ENCODE measurements around the gene NELL2.
"Not testable (repeated sequence)": the region's sequence is repeated elsewhere in the genome, so short reads cannot be mapped to it uniquely, and the experiment has no call there.

The NELL2 gene

DNA sequence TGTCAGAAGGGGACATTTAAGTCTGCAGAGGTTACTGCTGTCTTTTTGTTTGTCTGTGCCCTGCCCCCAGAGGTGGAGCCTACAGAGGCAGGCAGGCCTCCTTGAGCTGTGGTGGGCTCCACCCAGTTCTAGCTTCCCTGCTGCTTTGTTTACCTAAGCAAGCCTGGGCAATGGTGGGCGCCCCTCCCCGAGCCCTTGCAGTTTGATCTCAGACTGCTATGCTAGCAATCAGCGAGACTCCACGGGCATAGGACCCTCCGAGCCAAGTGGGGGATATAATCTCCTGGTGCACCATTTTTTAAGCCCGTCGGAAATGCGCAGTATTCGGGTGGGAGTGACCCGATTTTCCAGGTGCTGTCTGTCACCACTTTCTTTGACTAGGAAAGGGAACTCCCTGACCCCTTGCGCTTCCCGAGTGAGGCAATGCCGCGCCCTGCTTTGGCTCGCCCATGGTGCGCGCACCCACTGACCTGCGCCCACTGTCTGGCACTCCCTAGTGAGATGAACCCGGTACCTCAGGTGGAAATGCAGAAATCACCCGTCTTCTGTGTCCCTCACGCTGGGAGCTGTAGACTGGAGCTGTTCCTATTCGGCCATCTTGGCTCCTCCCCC is 189.2 kb downstream of the NELL2 start:
- not testable (repeated sequence) for DNase-seq

- no peak for DNase-seq
Measured at GRCh38 chr12:44677724-44678123, 198.4 kb downstream of the NELL2 start.

- no peak for DNase-seq
Measured at GRCh38 chr12:44674875-44675274, 201.2 kb downstream of the NELL2 start.

- DNase-seq, result no peak
Measured at GRCh38 chr12:44673811-44674210, 202.3 kb downstream of the NELL2 start.

DNA sequence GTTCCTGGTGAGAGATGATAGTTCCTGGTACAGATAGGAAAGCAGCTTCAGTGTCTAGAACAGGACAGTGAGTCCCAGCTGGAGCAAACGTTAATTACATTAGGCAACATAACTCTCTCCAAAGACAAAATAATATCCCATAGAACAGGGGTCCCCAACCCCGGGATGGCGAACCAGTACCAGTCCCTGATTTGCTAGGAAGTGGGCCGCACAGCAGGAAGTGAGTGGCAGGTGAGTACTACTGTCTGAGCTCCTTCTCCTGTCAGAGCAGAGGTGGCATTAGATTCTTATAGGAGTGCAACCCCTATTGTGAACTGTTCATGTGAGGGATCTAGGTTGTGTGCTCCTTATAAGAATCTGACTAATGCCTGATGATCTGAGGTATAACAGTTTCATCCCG is 204.1 kb downstream of the NELL2 start:
- no peak for DNase-seq

- no peak for DNase-seq
Measured at GRCh38 chr12:44668443-44668842, 207.7 kb downstream of the NELL2 start.

GRCh38 chr12:44667461-44667860 is 208.7 kb downstream of the NELL2 start:
- DNase-seq, result no peak

DNA sequence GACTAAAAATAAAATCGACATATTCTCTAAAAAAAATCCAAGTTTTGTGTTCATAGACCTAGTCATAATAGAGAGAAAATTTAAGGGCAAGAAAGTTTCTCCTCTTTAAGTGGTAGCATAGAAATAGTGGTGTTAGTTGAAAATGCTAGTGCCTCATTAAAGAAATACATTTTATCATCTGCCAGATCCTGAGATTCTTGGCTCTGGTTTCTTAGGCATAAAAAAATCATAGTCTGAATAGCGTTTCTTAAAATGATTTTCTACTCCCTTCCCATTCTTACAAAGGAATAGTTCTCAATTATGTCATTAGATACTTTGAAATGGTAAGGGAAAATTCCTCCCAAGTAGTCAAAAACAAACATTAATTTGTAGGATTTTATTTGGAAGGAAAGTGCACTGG is 212.8 kb downstream of the NELL2 start:
- DNase-seq, result no peak

GRCh38 chr12:44655846-44656245 is 220.3 kb downstream of the NELL2 start:
- DNase-seq, result no peak

- no peak for DNase-seq
Measured at GRCh38 chr12:44654646-44655639, 221.2 kb downstream of the NELL2 start.

GRCh38 chr12:44653861-44654527 is 222.1 kb downstream of the NELL2 start:
- no peak for DNase-seq

GRCh38 chr12:44649693-44650092 is 226.4 kb downstream of the NELL2 start:
- DNase-seq, result no peak

GRCh38 chr12:44647917-44648690 is 228.0 kb downstream of the NELL2 start:
- no peak for DNase-seq

GRCh38 chr12:44640427-44641190 is 235.5 kb downstream of the NELL2 start:
- no peak for DNase-seq

DNA sequence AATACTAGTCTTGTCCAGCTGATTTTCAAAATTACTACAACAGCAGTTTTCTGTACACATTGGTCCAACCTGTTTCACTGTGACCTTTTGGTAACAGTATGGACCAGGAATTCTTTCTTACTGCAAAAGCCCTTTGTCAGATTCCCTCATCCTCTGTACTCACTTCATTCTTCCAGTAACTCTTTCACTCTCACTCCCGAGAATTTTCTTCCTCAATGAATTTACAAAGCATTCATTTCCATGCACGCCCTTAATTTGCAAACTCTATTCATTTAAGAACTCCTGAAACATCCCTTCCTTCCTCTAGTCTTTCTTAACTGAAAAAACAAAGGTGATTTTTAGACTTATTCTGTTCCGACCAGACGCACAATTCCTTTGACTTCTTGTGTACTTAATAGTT is 238.2 kb downstream of the NELL2 start:
- DNase-seq, result no peak

DNA sequence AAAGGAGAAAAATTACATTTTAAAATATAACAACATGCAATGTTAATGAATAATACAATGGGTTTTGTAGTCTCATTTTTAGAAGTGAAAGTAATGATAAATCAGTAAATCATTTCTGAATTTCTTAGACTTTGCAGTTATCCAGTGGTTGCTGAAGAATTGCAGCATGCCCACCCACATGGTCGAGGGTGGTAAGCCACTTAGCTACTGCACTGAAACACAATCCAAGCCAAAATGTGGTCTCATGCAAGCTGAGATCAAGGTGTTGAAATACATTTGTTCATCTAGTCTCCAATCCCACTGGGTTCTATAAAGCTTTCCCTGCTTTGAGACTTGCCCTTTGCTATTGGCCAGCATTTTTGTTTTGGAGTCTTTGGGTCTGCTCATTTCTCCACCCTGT is 247.9 kb downstream of the NELL2 start:
- no peak for DNase-seq

- DNase-seq, result no peak
Measured at GRCh38 chr12:44627387-44628166, 248.5 kb downstream of the NELL2 start.

DNA sequence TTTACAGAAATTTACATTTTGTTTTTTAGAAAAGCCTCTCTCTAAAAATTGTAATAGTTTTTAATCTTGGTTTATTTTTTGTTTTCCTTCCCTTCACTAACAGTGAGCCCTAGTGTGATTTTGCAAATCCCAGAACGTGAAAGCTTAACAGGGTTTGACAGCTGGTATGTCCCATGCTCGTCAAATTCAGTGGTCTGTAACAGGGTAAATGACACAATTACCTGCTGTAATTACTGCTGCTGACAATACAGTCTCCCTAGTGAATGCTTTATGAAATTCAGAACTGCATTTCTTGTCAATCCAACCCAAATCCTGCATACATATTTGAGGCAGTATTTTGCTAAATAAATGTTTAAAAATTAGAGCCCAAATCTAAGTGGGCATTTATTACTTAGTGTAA is 249.2 kb downstream of the NELL2 start:
- DNase-seq, result no peak

DNA sequence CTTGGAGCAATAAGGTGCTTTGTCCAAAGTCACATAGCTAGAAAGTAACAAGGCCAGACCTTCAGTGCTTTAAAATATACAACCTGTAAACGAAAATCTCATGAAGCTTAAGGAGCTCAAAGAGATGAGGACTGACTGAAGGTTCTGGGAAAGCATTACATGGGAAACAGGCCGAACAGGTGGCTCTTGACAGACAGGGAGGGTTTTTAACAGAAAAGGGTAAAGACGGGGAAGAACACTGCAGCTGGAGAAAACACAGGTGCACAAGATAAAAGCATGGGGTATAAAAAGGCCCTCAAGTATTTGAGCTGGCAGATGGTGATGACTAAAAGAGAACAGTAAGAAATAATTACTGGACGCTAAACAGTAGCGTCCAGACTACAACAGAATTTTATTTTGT is 257.2 kb downstream of the NELL2 start:
- no peak for DNase-seq

DNA sequence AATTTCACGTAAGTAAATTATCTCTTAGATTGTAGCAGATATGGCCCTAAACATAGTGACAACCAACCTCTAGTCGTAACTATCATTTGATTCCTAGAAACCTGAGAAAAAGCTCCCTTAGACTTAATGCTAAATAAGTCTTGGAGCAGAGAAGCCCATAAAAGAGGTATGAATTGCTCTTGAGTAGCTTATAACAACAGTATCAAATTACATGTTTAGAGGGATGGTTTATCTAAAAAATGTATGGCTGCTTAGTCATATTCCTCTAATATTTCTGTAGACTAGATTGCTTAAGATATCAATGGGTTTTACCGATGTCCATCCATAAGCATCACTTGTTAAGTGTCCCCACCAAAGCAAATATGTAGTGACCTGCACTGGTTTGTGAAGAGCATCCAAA is 259.7 kb downstream of the NELL2 start:
- DNase-seq, result no peak

DNA sequence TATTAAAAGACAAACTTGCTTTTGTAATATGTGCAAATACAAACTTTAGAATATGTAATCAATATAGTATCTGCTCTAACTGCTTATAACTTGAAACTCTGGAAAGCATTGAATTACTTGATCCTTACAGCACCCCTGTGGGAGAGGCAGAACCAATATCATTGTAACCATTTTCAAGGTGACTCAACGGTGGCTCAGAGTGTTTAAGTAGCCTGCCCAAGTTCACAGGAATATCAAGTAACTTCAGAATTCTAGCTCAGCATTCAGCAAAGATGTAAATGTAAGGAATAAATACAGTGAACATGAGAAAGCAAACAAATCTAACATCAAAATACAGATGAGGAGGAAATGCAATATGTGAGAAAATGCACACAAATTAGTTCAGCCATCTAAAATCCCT is 264.6 kb downstream of the NELL2 start:
- no peak for DNase-seq
